ENCODE measurements around the gene CTSW.
"Not testable (repeated sequence)": the region's sequence is repeated elsewhere in the genome, so short reads cannot be mapped to it uniquely, and the experiment has no call there.

Gene CTSW, protein sequence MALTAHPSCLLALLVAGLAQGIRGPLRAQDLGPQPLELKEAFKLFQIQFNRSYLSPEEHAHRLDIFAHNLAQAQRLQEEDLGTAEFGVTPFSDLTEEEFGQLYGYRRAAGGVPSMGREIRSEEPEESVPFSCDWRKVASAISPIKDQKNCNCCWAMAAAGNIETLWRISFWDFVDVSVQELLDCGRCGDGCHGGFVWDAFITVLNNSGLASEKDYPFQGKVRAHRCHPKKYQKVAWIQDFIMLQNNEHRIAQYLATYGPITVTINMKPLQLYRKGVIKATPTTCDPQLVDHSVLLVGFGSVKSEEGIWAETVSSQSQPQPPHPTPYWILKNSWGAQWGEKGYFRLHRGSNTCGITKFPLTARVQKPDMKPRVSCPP

DNA sequence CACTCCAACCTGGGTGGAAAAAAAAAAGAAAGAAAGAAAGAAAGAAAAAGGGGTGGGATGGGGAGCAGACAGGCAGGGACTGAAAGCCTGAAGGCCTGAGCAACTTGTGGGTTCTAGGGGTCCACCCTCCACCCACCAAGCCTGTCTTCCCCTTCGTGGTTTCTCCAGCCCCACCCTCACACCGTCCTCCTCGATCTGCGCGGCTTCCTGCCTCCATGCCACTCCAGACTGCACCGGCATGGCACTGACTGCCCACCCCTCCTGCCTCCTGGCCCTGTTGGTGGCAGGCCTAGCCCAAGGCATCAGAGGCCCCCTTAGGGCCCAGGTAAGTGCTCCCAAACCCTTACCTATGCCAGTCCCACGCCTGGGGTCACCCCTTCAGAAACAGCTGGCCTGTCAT lies at the start of gene CTSW:
TSS of gene CTSW (plus strand) at position 221 of the 400 bp plus-strand sequence. CDS start at position 239, 18 bp downstream.
- no peak for DNase-seq (ENCODE audit: low spot score)
- no peak for FAIRE-seq

DNA sequence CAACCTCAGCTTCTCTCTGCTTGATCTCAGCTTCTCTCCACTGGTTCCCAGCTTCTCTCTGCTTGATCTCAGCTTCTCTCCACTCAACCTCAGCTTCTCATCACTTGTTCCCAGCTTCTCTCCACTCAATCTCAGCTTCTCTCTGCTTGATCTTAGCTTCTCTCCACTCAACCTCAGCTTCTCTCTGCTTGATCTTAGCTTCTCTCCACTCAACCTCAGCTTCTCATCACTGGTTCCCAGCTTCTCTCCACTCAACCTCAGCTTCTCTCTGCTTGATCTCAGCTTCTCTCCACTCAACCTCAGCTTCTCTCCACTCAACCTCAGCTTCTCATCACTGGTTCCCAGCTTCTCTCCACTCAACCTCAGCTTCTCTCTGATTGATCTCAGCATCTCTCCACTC lies 47.4 kb upstream of the CTSW start:
- FAIRE-seq, result not testable (repeated sequence)

GRCh38 chr11:65833297-65834030 lies 46.2 kb upstream of the CTSW start, which contains the start of gene SNX32:
SNX32 (plus strand) TSS chr11:65833963; CDS start chr11:65834066, 103 bp downstream.
- no peak for DNase-seq (ENCODE audit: low spot score)

More for the DNA sequence above, 47.4 kb upstream of the CTSW start:
- not testable (repeated sequence) for DNase-seq (ENCODE audit: low spot score)

DNA sequence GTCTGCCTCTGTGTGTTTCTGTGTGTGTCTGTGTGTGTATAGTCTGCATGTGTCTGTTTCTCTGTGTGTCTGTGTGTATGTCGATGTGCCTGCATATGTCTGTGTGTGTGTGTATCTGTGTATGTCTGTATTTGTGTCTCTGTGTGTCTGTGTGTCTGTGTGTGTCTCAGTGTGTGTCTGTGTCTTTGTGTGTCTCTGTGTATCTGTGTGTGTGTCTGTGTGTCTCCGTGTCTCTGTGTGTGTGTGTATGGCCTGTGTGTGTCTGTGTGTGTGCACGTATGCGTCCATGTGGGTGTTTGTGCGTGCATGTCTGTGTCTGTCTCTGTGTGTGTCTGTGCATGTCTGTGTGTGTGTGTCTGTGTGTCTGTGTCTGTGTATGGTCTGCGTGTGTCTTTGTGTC lies 45.4 kb upstream of the CTSW start:
- FAIRE-seq, result peak; percentile 44
- no peak for DNase-seq (ENCODE audit: low spot score)

More at GRCh38 chr11:65833297-65834030, 46.2 kb upstream of the CTSW start, which contains the start of gene SNX32:
- FAIRE-seq, result no peak

DNA sequence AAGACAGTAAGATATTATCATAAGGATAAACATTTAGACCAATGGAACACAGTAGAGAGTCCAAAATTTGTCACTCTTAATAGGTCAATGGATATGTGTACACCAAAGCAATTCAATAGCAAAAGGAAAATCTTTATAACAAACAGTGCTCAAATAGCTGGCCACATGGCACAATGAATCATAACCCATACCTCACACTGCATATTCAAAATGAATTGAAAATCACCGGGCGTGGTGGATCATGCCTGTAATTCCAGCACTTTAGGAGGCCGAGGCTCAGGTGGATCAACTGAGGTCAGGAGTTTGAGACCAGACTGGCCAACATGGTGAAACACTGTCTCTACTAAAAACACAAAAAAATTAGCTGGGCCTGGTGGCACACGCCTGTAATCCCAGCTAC lies 37.5 kb upstream of the CTSW start:
- DNase-seq (ENCODE audit: low spot score), result no peak
- no peak for FAIRE-seq

GRCh38 chr11:65843811-65844210 lies 35.8 kb upstream of the CTSW start:
- no peak for FAIRE-seq
- no peak for DNase-seq (ENCODE audit: low spot score)

- no peak for DNase-seq (ENCODE audit: low spot score)
Observed at GRCh38 chr11:65844231-65844872, 35.3 kb upstream of the CTSW start.

GRCh38 chr11:65847746-65848145 lies 31.9 kb upstream of the CTSW start:
- DNase-seq (ENCODE audit: low spot score) (no peak), FAIRE-seq (no peak)

More at GRCh38 chr11:65844231-65844872, 35.3 kb upstream of the CTSW start:
- no peak for FAIRE-seq

DNA sequence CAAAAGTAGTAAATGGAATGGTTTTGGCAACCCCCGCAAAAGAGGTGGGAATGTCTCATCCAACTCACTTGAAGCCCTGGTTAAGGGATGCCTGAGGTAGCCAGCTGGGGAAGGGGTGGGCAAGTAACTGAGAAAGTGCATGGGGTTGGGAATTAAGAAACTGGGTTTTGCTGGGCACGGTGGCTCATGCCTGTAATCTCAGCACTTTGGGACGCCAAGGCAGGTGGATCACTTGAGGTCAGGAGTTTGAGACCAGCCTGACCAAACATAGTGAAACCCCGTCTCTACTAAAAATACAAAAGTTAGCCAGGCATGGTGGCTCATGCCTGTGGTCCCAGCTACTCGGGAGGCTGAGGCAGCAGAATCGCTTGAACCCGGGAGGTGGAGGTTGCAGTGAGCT lies 30.9 kb upstream of the CTSW start:
- not testable (repeated sequence) for DNase-seq (ENCODE audit: low spot score); FAIRE-seq

DNA sequence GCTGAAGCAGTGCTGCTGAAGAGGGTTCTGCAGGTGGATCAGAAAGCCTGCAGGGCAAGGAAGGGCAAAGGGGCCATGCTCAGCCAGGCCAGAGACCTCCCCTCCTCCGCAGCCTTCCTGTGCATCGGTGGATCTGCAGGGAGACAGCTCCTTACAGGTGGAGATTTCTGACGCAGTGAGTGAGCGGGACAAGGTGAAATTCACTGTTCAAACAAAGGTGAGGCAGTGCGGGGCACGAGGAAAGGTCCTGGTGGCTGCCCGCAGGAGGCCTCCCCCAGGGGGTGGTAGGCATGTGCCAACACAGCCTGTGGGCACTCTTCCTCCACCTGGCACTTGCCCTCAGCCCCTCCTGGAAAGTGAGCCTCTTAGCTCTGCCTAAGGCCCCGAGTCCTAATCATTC lies 30.3 kb upstream of the CTSW start:
- FAIRE-seq, result no peak

GRCh38 chr11:65849771-65850216 lies 29.8 kb upstream of the CTSW start:
- no peak for DNase-seq (ENCODE audit: low spot score)
- no peak for FAIRE-seq

More for the DNA sequence above, 30.3 kb upstream of the CTSW start:
- DNase-seq (ENCODE audit: low spot score), result no peak

- DNase-seq (ENCODE audit: low spot score), result no peak
- FAIRE-seq, result no peak
Observed at GRCh38 chr11:65850217-65851082, 29.2 kb upstream of the CTSW start.

- FAIRE-seq (no peak), DNase-seq (ENCODE audit: low spot score) (no peak)
Observed at GRCh38 chr11:65851083-65851579, 28.5 kb upstream of the CTSW start.

DNA sequence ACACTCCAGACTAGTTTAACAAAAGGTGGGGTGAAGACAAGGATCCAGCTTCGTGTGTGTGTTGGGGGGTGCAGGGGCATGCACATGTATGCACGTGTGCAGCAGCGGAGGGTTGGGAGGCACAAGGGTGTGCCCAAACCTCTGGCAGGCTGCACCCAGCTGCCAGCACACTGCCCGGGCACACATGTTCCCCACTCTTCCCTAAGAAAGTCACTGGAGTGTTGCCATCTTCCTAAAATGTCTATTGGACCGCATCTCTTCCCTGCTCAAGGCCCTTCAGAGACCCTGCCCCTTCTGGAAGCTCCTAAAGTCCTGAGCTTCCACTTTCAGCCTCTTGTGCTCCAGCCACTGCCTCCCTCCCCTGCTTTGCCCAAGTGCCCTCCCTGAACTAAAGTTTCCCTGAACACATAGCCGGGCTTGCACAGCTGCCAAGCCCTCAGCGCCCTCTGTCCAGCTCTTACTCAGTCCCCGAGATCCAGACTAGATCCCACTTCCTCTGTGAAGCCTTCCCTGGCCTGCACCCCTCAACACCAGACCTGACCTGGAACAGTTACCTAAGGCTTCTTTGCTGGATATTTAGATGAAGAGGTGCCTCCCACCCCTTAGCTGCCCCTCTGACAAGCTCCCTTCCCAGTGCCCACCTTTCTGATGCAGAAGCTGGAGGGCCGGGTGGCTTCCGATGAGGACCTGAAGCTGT lies 27.7 kb upstream of the CTSW start:
- DNase-seq (ENCODE audit: low spot score) (no peak), FAIRE-seq (no peak)

- DNase-seq (ENCODE audit: low spot score) (no peak), FAIRE-seq (no peak)
Observed at GRCh38 chr11:65852508-65853245, 27.0 kb upstream of the CTSW start.

DNA sequence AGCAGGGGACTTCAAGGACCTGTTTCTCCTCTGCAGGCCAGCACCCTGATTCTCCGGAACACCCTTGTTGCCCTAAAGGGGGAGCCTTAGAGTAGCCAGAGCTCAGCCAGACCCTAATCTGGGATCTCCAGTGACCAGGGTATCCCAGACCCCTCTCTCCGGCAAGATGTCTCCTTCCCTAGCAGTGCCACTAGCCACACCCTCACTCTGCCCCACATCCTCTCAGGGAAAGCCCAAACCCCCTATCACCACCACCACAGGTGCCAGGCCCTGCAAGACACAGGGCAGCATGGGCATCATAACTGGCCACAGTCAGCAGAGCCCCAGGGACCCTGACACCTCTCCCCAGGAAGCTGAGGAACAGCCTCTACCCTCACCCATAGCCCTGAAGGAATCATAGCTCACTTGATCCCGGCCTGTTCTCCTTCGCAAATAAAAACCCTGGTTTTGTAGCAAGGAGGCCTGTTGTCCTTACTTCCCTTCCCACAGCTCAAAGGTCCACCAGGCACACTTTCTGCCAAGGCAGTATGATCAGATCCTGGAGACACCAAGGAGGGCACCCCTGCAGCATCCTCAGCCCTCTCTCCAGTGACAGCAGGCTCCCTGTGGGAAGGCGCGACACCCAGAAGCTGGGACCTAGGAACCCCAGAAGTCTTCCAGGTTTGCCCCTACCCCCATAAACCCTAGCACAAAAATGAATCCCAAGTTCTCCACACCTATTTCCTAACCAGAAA lies 26.2 kb upstream of the CTSW start:
- FAIRE-seq (no peak), DNase-seq (ENCODE audit: low spot score) (no peak)

GRCh38 chr11:65854161-65854592 lies 25.5 kb upstream of the CTSW start:
- DNase-seq (ENCODE audit: low spot score) (no peak), FAIRE-seq (no peak)
